Lung (tissue), 12 donors: ENCODE data around the gene ZNF638. TPM values are rescaled to one million over a fixed set of nuclear protein-coding genes. Genes with fewer than 3 reads are reported as not detected.
"Not testable (repeated sequence)": the region's sequence is repeated elsewhere in the genome, so short reads cannot be mapped to it uniquely, and the experiment has no call there.

Experiments used
- ATAC-seq: fragments of 200-7000 bp; cut with Tn5 transposase; one replicate; pipeline ENCODE4 v1.9.1; 2020; ENCODE audit warnings: moderate number of reproducible peaks; ENCODE audit not compliant: insufficient read depth, low FRiP score
- DNase-seq, 3 donors: peaks; one replicate each; pipeline ENCODE4 v3.0.0-alpha.2; 2013 to 2017
- H3K27ac ChIP-seq, 2 donors: one replicate each; pipeline ENCODE4 v1.5.1; 2013; ENCODE audit warnings: mild to moderate bottlenecking in 2 of 2, moderate library complexity in 2 of 2, control low read depth in 1 of 2, inconsistent platforms in 1 of 2, low read depth in 1 of 2, low read length in 1 of 2
- H3K27me3 ChIP-seq, 3 donors: one replicate each; pipeline ENCODE4 v1.5.1; 2013; ENCODE audit warnings: low read length in 2 of 3; ENCODE audit not compliant: control insufficient read depth in 3 of 3, insufficient read depth in 3 of 3
- H3K36me3 ChIP-seq, 4 donors: one replicate each; pipeline ENCODE4 v1.5.1; 2013; ENCODE audit warnings: low read length in 4 of 4, mild to moderate bottlenecking in 1 of 4, moderate library complexity in 1 of 4; ENCODE audit not compliant: control insufficient read depth in 4 of 4, insufficient read depth in 4 of 4
- H3K4me1 ChIP-seq, 5 donors: one replicate each; pipeline ENCODE4 v1.5.1; 2013; ENCODE audit warnings: low read length in 5 of 5, mild to moderate bottlenecking in 2 of 5, moderate library complexity in 1 of 5; ENCODE audit not compliant: control insufficient read depth in 5 of 5, insufficient read depth in 5 of 5
- H3K4me3 ChIP-seq: one replicate; pipeline ENCODE4 v1.5.1; 2013; ENCODE audit warnings: mild to moderate bottlenecking, control low read depth, moderate library complexity
- H3K9ac ChIP-seq, 2 donors: one replicate each; pipeline ENCODE4 v1.5.1; 2013; ENCODE audit warnings: low read length in 2 of 2, control low read depth in 1 of 2; ENCODE audit not compliant: insufficient read depth in 1 of 2
- H3K9me3 ChIP-seq, 4 donors: one replicate each; pipeline ENCODE4 v1.5.1; 2013; ENCODE audit warnings: low read length in 3 of 4, mild to moderate bottlenecking in 1 of 4, moderate library complexity in 1 of 4; ENCODE audit not compliant: control insufficient read depth in 4 of 4, insufficient read depth in 3 of 4
- CTCF ChIP-seq: IDR thresholded peaks from 2 replicates; pipeline ENCODE4 v1.5.1; 2012; ENCODE audit warnings: mild to moderate bottlenecking; ENCODE audit errors: control extremely low read depth, extremely low read depth
- WGBS, 2 donors: extraction: QIAGEN DNeasy Blood & Tissue Kit; methylation state at CpG; one replicate each; pipeline ENCODE4 v1.1.7; 2013; 5-methylcytosine and 5-hydroxymethylcytosine counted together
- polyA plus RNA-seq, 2 donors: library from polyadenylated mRNA; stranded (reverse); fragments of 200-250 nt; gene quantifications; one replicate each; pipeline ENCODE4 v1.2.1, GENCODE V29; 2013
- total RNA-seq, 2 donors: library from RNA; depleted of rRNA in 1 of 2; stranded (reverse); fragments of >200 nt in 1 of 2; gene quantifications; one replicate each; pipeline ENCODE4 v1.2.1, GENCODE V29; 2014 to 2021
- donor health status: control.
- donor health status: control.
- donor health status: Bipolar disorder and iron deficiency.
- donor health status: healthy.
- donor health status: DM: yes; HTN: yes; CAD: no.

ZNF638 gene
- total and polyA plus RNA-seq, 4 donors = 45.1 to 371 (median 105) TPM

DNA sequence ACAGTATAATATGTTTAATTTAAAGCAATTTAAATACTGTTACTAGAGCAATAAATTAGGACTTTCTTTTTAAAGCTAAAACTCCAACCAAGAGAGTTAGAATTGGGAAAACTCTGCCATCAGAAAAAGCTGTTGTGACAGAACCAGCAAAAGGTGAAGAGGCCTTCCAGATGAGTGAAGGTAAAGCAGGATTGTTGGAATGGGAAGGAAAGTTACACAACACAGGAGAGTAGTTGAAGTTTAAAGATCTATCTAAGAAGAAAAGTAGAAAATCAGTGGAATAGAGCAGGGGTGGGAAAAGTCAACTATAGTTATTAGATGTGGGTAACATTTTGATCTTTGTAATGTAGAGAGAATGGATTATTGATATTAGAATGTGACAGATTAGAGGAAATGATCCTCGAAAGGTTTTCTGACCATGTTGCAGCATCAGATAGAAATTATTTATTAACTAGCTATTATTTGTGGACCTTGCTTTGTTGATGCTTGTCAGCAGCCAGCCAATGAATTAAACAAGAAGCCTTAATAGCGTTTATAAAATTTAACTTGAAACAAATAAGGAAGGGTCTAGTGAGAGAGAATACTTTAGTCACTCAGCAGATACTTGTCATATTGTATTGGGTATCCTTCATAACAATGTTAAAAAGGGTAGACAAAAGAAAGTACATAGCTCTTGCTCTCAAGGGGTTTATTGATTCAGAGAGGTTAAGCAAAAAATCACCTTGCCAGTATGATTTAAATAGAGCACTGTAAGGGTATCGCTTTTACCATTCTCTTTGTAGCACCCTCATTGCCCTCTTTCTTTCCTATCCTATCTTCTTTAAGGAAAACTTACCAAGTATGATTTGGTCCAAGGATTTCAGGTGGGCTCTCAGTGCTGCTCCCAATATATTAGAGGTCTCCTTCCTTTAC is 97.1 kb downstream of the ZNF638 start:
- 95 to 97% methylated on average over 3 of the region's 3 CpGs for WGBS, 2 donors
- Histone ChIP-seq H3K4me3 (no peak overlapping the region), H3K9me3 (no peaks in the 10 kb centered on the region), H3K4me1 (no peaks in the 10 kb centered on the region), H3K9ac (no peak overlapping the region), H3K27me3 (no peaks in the 10 kb centered on the region), H3K36me3 (peaks cover 13 to 64% (median 30%) of the 10 kb centered on the region in 4 donors), H3K27ac (no peak overlapping the region)
- DNase-seq = no peak
- TF ChIP-seq CTCF = no peak
- no peak for ATAC-seq

DNA sequence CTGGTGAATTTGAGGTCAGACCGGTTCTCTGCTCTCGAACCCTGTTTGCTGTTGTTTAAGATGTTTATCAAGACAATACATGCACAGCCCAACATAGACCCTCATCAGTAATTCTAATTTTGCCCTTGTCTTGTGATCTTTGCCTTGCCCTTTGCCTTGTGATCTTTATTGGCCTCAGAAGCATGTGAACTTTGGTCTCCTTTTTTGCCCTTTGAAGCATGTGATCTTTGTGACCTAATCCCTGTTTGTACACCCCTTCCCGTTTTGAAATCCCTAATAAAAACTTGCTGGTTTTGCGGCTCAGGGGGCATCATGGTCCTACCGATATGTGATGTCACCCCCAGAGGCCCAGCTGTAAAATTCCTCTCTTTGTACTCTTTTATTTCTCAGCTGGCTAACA is 113.6 kb downstream of the ZNF638 start:
- not testable (repeated sequence) for H3K9me3 ChIP-seq, H3K27me3 ChIP-seq, ATAC-seq, H3K4me3 ChIP-seq, DNase-seq, H3K9ac ChIP-seq, H3K4me1 ChIP-seq, H3K27ac ChIP-seq, H3K36me3 ChIP-seq
- WGBS, 2 donors = 57 to 79% methylated on average over 5 of the region's 5 CpGs

GRCh38 chr2:71446505-71446904 is 114.9 kb downstream of the ZNF638 start:
- TF ChIP-seq CTCF = no peak

GRCh38 chr2:71449343-71449742 is 117.8 kb downstream of the ZNF638 start:
- ATAC-seq (no peak), DNase-seq (no peak)
- no peak overlapping the region for H3K4me3 ChIP-seq
- H3K27ac ChIP-seq = no peak overlapping the region
- H3K27me3 ChIP-seq = peaks cover 0 to 5% (median 5%) of the 10 kb centered on the region in 3 donors
- H3K4me1 ChIP-seq = peaks cover 0 to 17% (median 7%) of the 10 kb centered on the region in 5 donors
- no peaks in the 10 kb centered on the region for H3K36me3 ChIP-seq
- 51 to 69% methylated on average over 3 of the region's 3 CpGs for WGBS, 2 donors
- no peak overlapping the region for H3K9ac ChIP-seq
- no peaks in the 10 kb centered on the region for H3K9me3 ChIP-seq
- TF ChIP-seq CTCF = no peak

More at GRCh38 chr2:71446505-71446904, 114.9 kb downstream of the ZNF638 start:
- Histone ChIP-seq H3K9me3 (no peaks in the 10 kb centered on the region), H3K4me1 (peaks cover 0 to 3% (median 0%) of the 10 kb centered on the region in 5 donors), H3K36me3 (no peaks in the 10 kb centered on the region), H3K4me3 (no peak overlapping the region), H3K9ac (no peak overlapping the region), H3K27ac (no peak overlapping the region), H3K27me3 (no peaks in the 10 kb centered on the region)
- WGBS, 2 donors = 96 to 100% methylated on average over 1 of the region's 1 CpG
- DNase-seq (no peak), ATAC-seq (no peak)
